MM.1S (cell line): ENCODE results near the gene CHST6.

Experiments
- EZH2 ChIP-seq: fragments of 300-600 bp; sonication (generic); optimal IDR thresholded peaks from 2 replicates; pipeline ENCODE3; 2017; ENCODE audit warnings: low read depth, mild to moderate bottlenecking, antibody characterized with exemption, low read length, mixed read lengths
- EZH2phosphoT487 ChIP-seq: fragments of 300-600 bp; sonication (generic); IDR thresholded peaks from 2 replicates; pipeline ENCODE4 v1.6.1; 2018; ENCODE audit warnings: antibody characterized with exemption, low read length
- TF ChIP-seq, protein P1 (sequence below): fragments of 300-600 bp; sonication (generic); IDR thresholded peaks from 2 replicates; pipeline ENCODE4 v1.5.1; 2016; ENCODE audit warnings: antibody characterized with exemption, low read length, mixed read lengths

DNA sequence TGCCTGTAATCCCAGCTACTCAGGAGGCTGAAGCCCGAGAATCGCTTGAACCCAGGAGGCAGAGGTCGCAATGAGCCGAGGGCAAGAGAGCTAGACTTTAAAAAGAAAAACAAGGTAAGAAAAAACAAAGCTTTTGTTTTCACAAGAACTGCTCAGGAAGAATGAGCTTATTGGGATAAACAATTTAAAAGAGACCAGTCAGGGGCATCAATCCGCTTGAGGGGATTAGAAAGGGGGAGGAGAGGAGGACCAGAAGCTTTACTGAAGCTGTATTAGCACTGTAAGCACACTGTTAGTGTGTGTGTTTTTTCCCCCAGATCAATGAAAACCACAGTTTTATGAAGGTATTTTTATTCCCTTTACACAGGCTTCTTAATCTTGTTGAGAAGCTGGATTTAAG lies 39.6 kb downstream of the CHST6 start:
- TF ChIP-seq, protein P1, sequence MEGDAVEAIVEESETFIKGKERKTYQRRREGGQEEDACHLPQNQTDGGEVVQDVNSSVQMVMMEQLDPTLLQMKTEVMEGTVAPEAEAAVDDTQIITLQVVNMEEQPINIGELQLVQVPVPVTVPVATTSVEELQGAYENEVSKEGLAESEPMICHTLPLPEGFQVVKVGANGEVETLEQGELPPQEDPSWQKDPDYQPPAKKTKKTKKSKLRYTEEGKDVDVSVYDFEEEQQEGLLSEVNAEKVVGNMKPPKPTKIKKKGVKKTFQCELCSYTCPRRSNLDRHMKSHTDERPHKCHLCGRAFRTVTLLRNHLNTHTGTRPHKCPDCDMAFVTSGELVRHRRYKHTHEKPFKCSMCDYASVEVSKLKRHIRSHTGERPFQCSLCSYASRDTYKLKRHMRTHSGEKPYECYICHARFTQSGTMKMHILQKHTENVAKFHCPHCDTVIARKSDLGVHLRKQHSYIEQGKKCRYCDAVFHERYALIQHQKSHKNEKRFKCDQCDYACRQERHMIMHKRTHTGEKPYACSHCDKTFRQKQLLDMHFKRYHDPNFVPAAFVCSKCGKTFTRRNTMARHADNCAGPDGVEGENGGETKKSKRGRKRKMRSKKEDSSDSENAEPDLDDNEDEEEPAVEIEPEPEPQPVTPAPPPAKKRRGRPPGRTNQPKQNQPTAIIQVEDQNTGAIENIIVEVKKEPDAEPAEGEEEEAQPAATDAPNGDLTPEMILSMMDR: no peak
- TF ChIP-seq EZH2 (no peak), EZH2phosphoT487 (no peak)
